HG02623 (cell line): ENCODE results near the gene CSN3.

Source experiments
- ATAC-seq: cut with Tn5 transposase; IDR thresholded peaks from one replicate; pipeline ENCODE4 v1.9.1; 2021; ENCODE audit warnings: moderate library complexity; ENCODE audit not compliant: unreplicated experiment

The CSN3 gene

DNA sequence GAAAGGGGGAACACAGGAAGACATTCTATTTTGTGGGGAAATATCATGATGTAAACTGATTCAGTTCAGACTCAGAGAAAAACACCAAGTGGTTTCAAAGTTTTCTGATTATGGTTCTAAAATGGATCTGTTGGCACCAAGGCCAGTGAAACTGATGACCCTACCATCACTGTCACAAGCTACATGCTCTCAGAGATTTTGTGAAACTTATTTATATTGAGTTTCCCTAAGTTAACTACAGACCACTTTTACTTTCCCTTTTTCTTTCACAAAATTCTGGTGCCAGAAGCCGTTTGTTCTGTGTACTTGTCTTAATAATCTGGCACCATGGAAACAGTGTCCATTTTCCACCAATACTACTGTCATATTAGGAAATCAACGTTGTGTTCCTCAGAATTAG, 48.9 kb downstream of the CSN3 start:
- no peak for ATAC-seq

DNA sequence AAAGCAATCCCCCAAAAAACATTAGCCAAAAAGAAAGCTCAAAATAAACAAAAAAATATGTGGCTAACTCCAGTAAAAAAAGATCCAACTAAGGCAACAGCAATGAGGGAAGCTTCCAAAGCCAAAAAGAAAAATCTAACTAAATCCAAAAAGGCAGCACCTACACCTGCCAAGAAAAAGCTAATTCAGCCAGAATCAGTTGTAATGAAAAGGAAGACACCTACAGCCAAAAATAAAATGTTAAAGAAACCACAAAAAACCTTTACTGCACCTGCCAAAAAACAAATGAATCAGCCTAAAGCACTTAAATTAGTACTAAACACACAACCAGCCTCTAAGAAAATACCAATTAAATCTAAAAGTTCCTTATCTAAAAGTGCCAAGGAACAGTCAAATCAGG, 55.2 kb downstream of the CSN3 start:
- ATAC-seq, result no peak

DNA sequence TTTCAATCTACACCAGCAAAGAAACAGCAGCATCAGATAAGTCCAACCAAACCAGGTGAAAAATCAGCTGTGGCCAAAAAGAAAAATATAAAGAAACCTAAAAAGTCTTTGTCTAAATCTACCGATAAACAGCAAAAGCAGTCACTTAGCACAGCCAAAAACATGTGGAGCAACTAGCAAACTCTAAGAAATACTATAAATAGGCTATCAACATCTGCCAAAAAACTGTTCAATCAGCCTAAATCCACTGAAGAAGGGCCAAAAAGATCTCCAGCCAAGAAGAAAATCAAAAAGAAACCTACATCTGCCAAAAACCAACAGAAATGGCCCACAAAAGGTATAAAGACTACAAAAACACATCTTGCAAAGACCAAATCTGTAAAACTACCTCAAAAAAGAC, 55.7 kb downstream of the CSN3 start:
- no peak for ATAC-seq

DNA sequence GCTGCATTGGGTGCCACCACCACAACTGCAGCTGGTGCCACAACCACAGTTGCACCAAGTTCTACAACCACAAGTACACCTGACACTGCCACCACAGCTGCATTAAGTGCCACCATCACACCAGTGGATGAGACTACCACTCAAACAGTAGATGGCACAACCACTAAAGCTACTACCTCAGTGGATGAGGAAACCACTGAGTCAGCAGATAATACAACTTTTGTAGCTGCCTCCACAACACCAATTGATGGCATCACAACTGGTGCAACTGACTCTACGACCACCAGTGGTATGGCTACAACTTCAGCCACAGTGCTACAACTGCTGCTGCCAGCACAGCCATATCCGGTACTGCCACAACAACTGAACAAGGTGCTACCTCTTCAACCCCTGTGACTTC, 57.2 kb downstream of the CSN3 start:
- no peak for ATAC-seq

DNA sequence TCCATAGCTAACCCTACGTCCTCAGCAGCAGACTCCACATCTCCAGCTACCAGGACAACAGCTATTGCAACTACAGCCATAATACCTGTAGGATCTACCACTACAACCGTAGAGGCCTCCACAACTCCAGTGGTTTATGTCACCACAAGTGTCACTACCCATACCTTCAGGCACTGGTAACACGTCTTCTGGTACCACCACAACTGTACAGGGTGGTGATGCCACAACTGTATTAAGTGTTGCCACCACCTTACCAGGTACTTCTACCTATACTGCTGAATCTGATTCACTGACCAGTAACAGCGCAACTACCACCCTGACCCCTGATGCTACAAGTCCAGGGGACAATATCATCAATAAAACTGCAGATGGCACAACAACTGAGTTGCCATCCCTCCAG, 57.8 kb downstream of the CSN3 start:
- ATAC-seq, result no peak
